ENCODE data around the gene DOCK11.

The DOCK11 gene

DNA sequence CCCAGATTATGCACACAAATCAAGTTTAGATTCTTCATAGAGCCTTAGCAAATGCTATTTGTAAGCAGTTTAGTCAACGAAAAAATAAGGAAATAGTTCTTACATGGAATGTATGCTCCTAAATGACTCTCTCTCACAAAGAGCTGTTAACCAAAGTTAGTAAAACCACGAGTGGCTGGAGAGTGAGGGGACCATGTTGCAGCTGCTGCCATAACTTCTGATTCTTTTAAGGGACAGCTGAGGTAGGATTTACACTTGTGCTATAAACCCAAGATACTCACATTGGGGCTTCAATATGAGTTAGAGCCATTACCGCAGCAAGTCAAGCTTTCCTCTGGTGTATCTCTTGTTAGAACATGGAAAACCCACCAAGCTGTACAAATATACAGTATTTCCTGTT, 2.7 kb downstream of the DOCK11 start:
- Histone ChIP-seq H3K4me3 (ENCODE audit: low read depth, low read length) (no peak overlapping the region), H3K36me3 (ENCODE audit: control insufficient read depth in 2 of 2, insufficient read depth in 1 of 2, low read length in 2 of 2) (no peaks in the 10 kb centered on the region; a peak in 1 of 3 replicates), H3K9me3 (ENCODE audit: control insufficient read depth, insufficient read depth, low read depth, low read length) (no peaks in the 10 kb centered on the region), H3K27ac (ENCODE audit: extremely low read depth, low read depth, low read length) (no peak overlapping the region), H3K4me1 (ENCODE audit: control insufficient read depth, insufficient read depth, low read length) (no peaks in the 10 kb centered on the region)
- TF ChIP-seq ZNF2 (tag by site-specific recombination; IDR thresholded peaks at IDR 0.05) = no peak
- TF ChIP-seq ZNF555 (tag by site-specific recombination; conservative IDR thresholded peaks at IDR 0.05) = no peak
- no peak for TF ChIP-seq ZNF747 (tag by site-specific recombination; IDR thresholded peaks at IDR 0.05)
- no peak for TF ChIP-seq ZBTB17 (tag by site-specific recombination; IDR thresholded peaks at IDR 0.05)
- TF ChIP-seq ZNF510 (tag by site-specific recombination; IDR thresholded peaks at IDR 0.05; ENCODE audit: insufficient replicate concordance) = no peak
- TF ChIP-seq, protein P1, sequence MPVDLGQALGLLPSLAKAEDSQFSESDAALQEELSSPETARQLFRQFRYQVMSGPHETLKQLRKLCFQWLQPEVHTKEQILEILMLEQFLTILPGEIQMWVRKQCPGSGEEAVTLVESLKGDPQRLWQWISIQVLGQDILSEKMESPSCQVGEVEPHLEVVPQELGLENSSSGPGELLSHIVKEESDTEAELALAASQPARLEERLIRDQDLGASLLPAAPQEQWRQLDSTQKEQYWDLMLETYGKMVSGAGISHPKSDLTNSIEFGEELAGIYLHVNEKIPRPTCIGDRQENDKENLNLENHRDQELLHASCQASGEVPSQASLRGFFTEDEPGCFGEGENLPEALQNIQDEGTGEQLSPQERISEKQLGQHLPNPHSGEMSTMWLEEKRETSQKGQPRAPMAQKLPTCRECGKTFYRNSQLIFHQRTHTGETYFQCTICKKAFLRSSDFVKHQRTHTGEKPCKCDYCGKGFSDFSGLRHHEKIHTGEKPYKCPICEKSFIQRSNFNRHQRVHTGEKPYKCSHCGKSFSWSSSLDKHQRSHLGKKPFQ (tag by site-specific recombination; IDR thresholded peaks at IDR 0.05) = no peak
- TF ChIP-seq ZNF514 (tag by site-specific recombination; IDR thresholded peaks at IDR 0.05) = no peak
- TF ChIP-seq, protein P2, sequence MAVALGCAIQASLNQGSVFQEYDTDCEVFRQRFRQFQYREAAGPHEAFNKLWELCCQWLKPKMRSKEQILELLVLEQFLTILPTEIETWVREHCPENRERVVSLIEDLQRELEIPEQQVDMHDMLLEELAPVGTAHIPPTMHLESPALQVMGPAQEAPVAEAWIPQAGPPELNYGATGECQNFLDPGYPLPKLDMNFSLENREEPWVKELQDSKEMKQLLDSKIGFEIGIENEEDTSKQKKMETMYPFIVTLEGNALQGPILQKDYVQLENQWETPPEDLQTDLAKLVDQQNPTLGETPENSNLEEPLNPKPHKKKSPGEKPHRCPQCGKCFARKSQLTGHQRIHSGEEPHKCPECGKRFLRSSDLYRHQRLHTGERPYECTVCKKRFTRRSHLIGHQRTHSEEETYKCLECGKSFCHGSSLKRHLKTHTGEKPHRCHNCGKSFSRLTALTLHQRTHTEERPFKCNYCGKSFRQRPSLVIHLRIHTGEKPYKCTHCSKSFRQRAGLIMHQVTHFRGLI (tag by site-specific recombination; IDR thresholded peaks at IDR 0.05) = no peak
- TF ChIP-seq, protein P3, sequence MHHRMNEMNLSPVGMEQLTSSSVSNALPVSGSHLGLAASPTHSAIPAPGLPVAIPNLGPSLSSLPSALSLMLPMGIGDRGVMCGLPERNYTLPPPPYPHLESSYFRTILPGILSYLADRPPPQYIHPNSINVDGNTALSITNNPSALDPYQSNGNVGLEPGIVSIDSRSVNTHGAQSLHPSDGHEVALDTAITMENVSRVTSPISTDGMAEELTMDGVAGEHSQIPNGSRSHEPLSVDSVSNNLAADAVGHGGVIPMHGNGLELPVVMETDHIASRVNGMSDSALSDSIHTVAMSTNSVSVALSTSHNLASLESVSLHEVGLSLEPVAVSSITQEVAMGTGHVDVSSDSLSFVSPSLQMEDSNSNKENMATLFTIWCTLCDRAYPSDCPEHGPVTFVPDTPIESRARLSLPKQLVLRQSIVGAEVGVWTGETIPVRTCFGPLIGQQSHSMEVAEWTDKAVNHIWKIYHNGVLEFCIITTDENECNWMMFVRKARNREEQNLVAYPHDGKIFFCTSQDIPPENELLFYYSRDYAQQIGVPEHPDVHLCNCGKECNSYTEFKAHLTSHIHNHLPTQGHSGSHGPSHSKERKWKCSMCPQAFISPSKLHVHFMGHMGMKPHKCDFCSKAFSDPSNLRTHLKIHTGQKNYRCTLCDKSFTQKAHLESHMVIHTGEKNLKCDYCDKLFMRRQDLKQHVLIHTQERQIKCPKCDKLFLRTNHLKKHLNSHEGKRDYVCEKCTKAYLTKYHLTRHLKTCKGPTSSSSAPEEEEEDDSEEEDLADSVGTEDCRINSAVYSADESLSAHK (tag by site-specific recombination; IDR thresholded peaks at IDR 0.05) = no peak
- TF ChIP-seq ZNF777 (tag by site-specific recombination; IDR thresholded peaks at IDR 0.05; ENCODE audit: borderline replicate concordance) = no peak
- no peak for TF ChIP-seq ZNF521 (tag by site-specific recombination; IDR thresholded peaks at IDR 0.05)
- no peak for TF ChIP-seq ZNF701 (tag by site-specific recombination; IDR thresholded peaks at IDR 0.05)
- TF ChIP-seq, protein P4, sequence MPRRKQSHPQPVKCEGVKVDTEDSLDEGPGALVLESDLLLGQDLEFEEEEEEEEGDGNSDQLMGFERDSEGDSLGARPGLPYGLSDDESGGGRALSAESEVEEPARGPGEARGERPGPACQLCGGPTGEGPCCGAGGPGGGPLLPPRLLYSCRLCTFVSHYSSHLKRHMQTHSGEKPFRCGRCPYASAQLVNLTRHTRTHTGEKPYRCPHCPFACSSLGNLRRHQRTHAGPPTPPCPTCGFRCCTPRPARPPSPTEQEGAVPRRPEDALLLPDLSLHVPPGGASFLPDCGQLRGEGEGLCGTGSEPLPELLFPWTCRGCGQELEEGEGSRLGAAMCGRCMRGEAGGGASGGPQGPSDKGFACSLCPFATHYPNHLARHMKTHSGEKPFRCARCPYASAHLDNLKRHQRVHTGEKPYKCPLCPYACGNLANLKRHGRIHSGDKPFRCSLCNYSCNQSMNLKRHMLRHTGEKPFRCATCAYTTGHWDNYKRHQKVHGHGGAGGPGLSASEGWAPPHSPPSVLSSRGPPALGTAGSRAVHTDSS (tag by site-specific recombination; IDR thresholded peaks at IDR 0.05) = no peak
- no peak for TF ChIP-seq ZNF202 (tag by site-specific recombination; IDR thresholded peaks at IDR 0.05; ENCODE audit: borderline replicate concordance)
- no peak for TF ChIP-seq ZNF324 (tag by site-specific recombination; IDR thresholded peaks at IDR 0.05)
- no peak for TF ChIP-seq ZNF776 (tag by site-specific recombination; IDR thresholded peaks at IDR 0.05; ENCODE audit: borderline replicate concordance)
- no peak for TF ChIP-seq RBAK (tag by site-specific recombination; IDR thresholded peaks at IDR 0.05)
- TF ChIP-seq HOXC10 (CRISPR knock-in tag; IDR thresholded peaks at IDR 0.05) = no peak
- no peak for TF ChIP-seq ZNF24 (tag by site-specific recombination; IDR thresholded peaks at IDR 0.05)
- TF ChIP-seq ZSCAN23 (tag by site-specific recombination; IDR thresholded peaks at IDR 0.05) = no peak
- POLR2A ChIA-PET = no interaction called here
- CTCF ChIA-PET = interaction anchor here (0.5 to 0.6 kb wide), 2 partner anchors 170 to 209 kb away, joined by 3 read pairs; no protein-coding TSS in a partner anchor

Measured in HEK293 (cell line).